KOPT-K1 (cell line): ENCODE data around the gene KLC1.
"Not testable (repeated sequence)": the region's sequence is repeated elsewhere in the genome, so short reads cannot be mapped to it uniquely, and the experiment has no call there.

Source experiments
- H3K27ac ChIP-seq: fragments of 200-600 bp; sonication (generic); 2 replicates; pipeline ENCODE4 v1.5.1; 2016; ENCODE audit warnings: antibody characterized with exemption, mild to moderate bottlenecking, low read depth, low read length; ENCODE audit not compliant: poor library complexity, severe bottlenecking
- H3K36me3 ChIP-seq: fragments of 200-600 bp; sonication (generic); 2 replicates; pipeline ENCODE4 v1.5.1; 2017; ENCODE audit warnings: antibody characterized with exemption, mild to moderate bottlenecking, low read length, moderate library complexity; ENCODE audit not compliant: insufficient read depth
- H3K9me3 ChIP-seq: fragments of 200-600 bp; sonication (generic); 2 replicates; pipeline ENCODE4 v1.5.1; 2017; ENCODE audit warnings: antibody characterized with exemption, low read length, mild to moderate bottlenecking; ENCODE audit not compliant: insufficient read depth, poor library complexity, severe bottlenecking

KLC1 gene

GRCh38 chr14:103634156-103634555 lies 5.1 kb downstream of the KLC1 start:
- no peaks in the 10 kb centered on the region for H3K9me3 ChIP-seq
- no peak overlapping the region for H3K27ac ChIP-seq
- H3K36me3 ChIP-seq: peaks cover 12% of the 10 kb centered on the region; the same call in 1 of the 2 replicates

DNA sequence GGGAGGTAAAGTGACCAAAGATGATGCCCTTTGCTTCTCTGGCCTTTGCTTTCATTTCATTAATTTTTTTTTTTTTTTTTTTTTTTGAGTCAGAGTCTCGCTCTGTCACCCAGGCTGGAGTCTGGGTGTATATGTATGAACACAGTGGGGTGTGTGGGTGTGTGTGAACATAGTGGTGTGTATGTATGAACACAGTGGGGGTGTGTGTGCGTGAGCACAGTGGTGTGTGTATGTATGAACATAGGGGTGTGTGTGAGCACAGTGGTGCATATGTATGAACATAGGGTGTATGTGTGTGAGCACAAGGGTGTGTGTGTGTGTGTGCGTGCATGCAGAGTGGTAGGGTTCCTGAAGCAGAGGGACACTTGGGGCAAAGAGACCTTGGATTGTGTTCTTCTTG lies 9.6 kb downstream of the KLC1 start:
- Histone ChIP-seq H3K27ac (no peak overlapping the region), H3K9me3 (no peaks in the 10 kb centered on the region), H3K36me3 (peaks cover 4% of the 10 kb centered on the region; the same call in 1 of the 2 replicates)

DNA sequence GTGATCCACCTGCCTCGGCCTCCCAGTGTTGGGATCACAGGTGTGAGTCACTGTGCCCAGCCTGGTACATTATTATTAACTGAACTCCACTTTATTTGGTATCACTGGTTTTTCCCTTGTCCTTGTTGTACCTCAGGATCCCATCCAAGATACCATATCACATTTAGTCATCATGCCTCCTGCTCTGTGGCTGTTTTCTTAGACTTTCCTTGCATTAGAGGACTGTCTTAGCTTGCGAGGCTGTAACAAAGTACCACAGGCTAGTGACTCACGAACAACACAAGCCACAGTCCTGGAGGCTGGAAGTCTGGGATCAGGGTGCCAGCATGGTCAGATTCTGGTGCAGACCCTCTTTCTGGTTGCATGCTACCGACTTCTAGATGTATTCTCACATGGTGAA lies 12.2 kb downstream of the KLC1 start:
- H3K36me3 ChIP-seq: peaks cover 4% of the 10 kb centered on the region; the same call in 1 of the 2 replicates
- H3K27ac ChIP-seq: no peak overlapping the region
- H3K9me3 ChIP-seq: no peaks in the 10 kb centered on the region

DNA sequence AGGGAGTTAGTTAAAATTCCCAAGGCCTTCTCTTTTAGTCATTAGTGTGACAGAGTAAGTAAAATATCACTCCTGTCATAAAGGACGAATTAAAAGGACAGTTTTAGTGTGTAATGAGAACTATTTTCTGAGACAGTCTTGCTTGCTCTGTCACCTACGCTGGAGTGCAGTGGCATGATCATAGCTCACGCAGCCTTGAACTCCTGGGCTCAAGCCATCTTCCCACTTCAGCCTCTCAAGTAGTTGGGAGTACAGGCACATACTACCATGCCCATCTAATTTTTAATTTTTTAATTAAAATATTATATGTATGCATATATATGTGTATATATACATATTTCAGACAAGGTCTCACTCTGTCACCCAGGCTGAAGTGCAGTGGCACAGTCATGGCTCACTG lies 17.2 kb downstream of the KLC1 start:
- Histone ChIP-seq H3K9me3 (no peaks in the 10 kb centered on the region), H3K36me3 (peaks cover 6% of the 10 kb centered on the region), H3K27ac (no peak overlapping the region)

DNA sequence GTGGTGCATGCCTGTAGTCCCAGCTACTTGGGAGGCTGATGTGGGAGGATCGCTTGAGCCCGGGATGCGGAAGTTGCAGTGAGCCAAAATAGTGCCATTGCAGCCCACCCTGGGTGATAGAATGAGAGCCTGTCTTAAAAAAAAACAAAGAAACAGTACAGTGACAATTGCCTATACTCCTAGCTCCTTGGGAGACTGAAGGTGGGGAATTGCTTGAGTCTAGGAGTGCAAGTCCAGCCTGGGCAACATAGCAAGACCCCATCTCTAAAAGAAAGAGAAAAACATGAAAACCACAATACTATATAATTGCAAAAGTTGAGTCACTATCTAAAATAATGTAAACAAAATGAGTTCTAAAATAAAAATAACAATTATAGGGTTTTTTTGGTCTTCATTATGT lies 20.0 kb downstream of the KLC1 start:
- Histone ChIP-seq H3K9me3 (no peaks in the 10 kb centered on the region), H3K36me3 (peaks cover 12% of the 10 kb centered on the region), H3K27ac (no peak overlapping the region)

DNA sequence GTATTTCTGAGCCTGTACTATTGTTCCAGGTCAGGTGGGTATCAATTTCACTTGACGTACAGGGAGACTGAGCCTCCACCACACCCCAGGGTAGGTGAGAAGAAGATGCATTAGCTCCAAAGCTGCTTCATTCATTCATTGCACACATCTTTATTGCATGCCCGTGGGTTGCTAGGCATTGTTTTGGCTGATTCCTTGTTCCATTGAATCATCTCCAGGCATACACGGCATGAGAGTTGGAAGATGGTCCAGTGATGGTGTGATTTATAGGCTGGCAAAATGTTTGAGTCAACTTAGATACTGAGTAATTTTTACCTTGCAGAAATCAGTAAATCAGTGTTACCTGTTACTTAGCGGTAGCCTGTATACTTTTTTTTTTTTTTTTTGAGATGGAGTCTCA lies 21.2 kb downstream of the KLC1 start:
- Histone ChIP-seq H3K36me3 (peaks cover 23% of the 10 kb centered on the region), H3K27ac (no peak overlapping the region)

GRCh38 chr14:103651585-103651984 lies 22.6 kb downstream of the KLC1 start:
- no peaks in the 10 kb centered on the region for H3K9me3 ChIP-seq
- H3K27ac ChIP-seq: no peak overlapping the region
- H3K36me3 ChIP-seq: peaks cover 37% of the 10 kb centered on the region

More for the DNA sequence above, 21.2 kb downstream of the KLC1 start:
- H3K9me3 ChIP-seq: no peaks in the 10 kb centered on the region

DNA sequence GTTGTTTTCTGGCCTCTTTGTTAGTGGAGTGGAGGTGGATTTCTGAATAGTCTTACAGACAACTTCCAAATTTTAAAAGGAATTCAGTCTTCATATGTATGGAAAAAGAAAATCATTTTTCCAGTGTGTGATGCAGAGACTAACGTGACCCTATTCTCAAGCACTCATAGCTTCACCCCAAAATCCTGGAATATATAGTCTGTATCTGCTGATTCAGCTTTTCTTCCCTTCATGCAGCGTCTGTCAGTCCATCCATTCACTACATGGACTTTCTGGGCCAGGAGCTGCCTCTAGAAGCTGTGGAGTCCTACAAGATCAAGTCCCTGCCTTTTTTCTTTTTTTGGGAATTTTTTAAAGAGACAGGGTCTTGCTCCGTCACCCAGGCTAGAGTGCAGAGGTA lies 23.8 kb downstream of the KLC1 start:
- Histone ChIP-seq H3K27ac (no peak overlapping the region), H3K9me3 (no peaks in the 10 kb centered on the region), H3K36me3 (peaks cover 49% of the 10 kb centered on the region)

GRCh38 chr14:103653336-103653735 lies 24.3 kb downstream of the KLC1 start:
- not testable (repeated sequence) for H3K9me3 ChIP-seq, H3K27ac ChIP-seq
- peaks cover 51% of the 10 kb centered on the region for H3K36me3 ChIP-seq

- no peak overlapping the region for H3K27ac ChIP-seq
- no peaks in the 10 kb centered on the region for H3K9me3 ChIP-seq
- H3K36me3 ChIP-seq: peaks cover 52% of the 10 kb centered on the region
Observed at GRCh38 chr14:103653805-103654204, 24.8 kb downstream of the KLC1 start.

DNA sequence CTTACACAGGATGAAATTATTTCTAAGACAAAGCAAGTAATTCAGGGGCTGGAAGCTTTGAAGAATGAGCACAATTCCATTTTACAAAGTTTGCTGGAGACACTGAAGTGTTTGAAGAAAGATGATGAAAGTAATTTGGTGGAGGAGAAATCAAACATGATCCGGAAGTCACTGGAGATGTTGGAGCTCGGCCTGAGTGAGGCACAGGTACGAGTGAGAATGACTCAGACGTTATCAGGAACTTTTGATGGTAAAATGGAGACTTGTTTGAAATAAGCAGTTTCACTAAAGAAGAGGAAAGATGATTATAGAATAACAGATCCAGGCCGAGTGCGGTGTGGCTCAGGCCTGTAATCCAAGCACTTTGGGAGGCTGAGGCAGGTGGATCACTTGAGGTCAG lies 25.6 kb downstream of the KLC1 start:
- H3K9me3 ChIP-seq: no peaks in the 10 kb centered on the region
- H3K36me3 ChIP-seq: peaks cover 60% of the 10 kb centered on the region
- no peak overlapping the region for H3K27ac ChIP-seq

DNA sequence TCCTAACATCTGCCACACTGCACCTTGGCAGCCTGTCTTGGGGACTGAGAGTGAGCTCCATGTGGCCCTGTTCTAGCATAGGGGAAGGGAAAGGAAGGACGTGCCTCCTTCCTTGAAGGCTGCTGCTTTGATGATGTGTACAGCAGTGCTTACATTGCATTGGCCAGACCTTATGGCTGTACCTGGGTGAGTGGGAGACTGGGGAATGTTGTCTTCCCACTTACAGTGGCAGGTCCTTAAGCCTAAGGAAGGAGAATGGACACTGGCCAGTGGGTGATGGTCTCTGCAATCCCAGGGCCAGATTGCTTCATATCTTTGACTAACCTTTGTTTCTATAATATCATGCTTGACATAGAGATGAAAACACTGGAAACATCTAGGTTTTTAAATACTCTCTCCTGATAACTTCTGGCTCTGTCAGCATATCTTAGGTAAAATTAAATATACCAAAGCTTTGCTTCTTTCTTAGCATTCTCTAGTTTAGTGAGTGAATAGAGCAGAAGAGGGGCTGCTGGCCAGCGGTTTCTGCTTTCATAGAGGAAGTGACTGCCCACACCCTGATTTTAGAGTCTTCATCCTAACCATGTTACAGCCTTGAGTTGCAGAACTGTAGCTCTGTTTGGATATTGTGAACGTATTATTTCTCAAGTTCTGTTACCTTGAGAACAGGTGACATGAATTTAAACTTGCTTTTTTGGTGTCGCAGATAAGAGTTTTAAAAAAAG lies 27.2 kb downstream of the KLC1 start:
- Histone ChIP-seq H3K27ac (no peak overlapping the region), H3K36me3 (peaks cover 76% of the 10 kb centered on the region), H3K9me3 (no peaks in the 10 kb centered on the region)

- Histone ChIP-seq H3K27ac (no peak overlapping the region), H3K9me3 (no peaks in the 10 kb centered on the region), H3K36me3 (peaks cover 81% of the 10 kb centered on the region)
Observed at GRCh38 chr14:103656756-103657133, 27.7 kb downstream of the KLC1 start.

GRCh38 chr14:103657471-103657870 lies 28.5 kb downstream of the KLC1 start:
- Histone ChIP-seq H3K27ac (no peak overlapping the region), H3K36me3 (peaks cover 89% of the 10 kb centered on the region), H3K9me3 (no peaks in the 10 kb centered on the region)

DNA sequence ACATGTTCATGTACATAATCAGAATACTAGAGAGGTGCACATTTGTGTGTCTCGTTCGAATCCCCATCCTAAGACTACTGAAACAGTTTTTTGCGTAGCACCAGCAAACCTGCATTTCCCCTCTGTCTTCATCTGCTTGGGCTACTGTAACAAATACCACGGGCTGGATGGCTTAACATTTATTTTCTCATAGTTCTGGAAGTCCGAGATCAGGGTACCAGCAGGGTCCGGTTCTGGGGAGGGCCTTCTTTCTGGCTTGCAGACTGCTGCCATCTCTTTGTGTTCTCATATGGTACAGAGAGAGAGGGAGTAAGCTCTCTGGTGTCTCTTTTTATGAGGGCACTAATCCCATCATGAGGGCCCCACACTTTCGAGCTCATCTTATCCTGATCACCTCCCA lies 30.6 kb downstream of the KLC1 start:
- peaks cover 100% of the 10 kb centered on the region for H3K36me3 ChIP-seq
- H3K27ac ChIP-seq: no peak overlapping the region

DNA sequence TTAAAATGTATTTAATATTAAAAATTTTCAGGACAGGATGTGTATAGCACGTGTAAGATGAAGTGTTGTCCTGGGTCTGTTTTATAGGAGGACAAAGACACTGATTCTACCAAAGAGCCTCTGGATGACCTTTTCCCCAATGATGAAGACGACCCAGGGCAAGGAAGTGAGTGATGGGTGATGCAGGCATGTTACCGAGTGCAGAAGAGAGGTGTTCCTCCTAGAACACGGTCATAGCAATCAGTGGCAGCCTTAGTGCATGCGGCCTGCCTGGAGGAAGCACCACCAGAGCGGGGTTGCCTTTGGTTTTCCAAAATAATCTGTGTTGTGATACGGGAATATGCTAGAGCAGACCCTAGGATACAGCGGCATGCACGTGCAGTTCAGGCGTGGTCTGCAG lies 33.0 kb downstream of the KLC1 start:
- Histone ChIP-seq H3K9me3 (no peaks in the 10 kb centered on the region), H3K36me3 (peaks cover 95% of the 10 kb centered on the region), H3K27ac (no peak overlapping the region)

More for the DNA sequence above, 30.6 kb downstream of the KLC1 start:
- H3K9me3 ChIP-seq: no peaks in the 10 kb centered on the region
